Hindlimb muscle (tissue), 1 donor: ENCODE measurements around the gene TP53I3. TPM values are rescaled to one million over a fixed set of nuclear protein-coding genes. Genes with fewer than 3 reads are reported as not detected.
"Not testable (repeated sequence)": the region's sequence is repeated elsewhere in the genome, so short reads cannot be mapped to it uniquely, and the experiment has no call there.

Experiments used
- DNase-seq: peaks from one replicate; pipeline ENCODE4 v3.0.0-alpha.2; 2013
- polyA plus RNA-seq: library from polyadenylated mRNA; unstranded; fragments of 120-200 nt; gene quantifications from one replicate; pipeline ENCODE4 v1.2.1, GENCODE V29; 2013; ENCODE audit not compliant: insufficient read length

Gene TP53I3, protein sequence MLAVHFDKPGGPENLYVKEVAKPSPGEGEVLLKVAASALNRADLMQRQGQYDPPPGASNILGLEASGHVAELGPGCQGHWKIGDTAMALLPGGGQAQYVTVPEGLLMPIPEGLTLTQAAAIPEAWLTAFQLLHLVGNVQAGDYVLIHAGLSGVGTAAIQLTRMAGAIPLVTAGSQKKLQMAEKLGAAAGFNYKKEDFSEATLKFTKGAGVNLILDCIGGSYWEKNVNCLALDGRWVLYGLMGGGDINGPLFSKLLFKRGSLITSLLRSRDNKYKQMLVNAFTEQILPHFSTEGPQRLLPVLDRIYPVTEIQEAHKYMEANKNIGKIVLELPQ
- polyA plus RNA-seq: 32.6 TPM

DNA sequence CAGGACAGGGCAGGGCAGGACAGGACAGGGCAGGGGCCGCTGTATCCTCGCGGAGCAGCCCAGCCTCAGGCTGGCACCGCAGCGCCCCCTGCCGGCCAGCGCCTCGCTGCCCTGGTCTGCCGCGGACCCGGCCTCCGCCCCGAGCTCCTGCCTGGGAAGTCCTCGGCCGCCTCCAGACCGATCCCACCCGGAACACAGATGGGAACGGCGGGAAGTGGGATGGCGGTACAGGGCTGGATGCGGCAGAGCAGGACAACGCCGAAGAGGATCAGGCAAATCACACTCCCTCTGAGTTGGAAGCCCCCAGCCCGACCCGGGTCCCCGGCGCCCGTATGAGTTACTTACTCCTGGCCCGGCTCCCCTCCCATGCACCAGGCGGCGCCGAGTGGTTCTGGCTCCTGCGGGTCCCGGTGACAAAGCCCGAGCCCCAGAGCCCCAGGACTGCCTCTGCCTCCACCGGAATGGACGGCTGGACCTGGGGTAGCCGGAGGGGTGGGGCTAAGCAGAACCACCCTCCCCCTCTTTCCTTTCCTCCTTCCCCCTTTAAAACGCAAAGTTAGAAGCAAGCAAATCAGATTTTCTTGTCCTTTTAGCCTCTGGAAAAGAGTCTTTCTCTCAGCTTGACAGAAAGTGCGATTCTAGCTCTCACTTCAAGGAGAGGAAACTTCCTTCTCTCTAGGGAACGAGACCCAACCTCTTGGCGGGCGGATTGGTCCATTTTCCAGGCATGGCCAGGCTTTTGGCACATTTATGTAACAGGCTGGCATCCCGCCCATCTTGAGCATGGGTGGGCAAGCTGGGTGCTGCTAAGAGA lies at the start of gene TP53I3:
TSS of gene TP53I3 (minus strand) at position 449 of the 814 bp plus-strand sequence. CDS start 508 bp downstream, outside the sequence.
- DNase-seq: peak; percentile 95

DNA sequence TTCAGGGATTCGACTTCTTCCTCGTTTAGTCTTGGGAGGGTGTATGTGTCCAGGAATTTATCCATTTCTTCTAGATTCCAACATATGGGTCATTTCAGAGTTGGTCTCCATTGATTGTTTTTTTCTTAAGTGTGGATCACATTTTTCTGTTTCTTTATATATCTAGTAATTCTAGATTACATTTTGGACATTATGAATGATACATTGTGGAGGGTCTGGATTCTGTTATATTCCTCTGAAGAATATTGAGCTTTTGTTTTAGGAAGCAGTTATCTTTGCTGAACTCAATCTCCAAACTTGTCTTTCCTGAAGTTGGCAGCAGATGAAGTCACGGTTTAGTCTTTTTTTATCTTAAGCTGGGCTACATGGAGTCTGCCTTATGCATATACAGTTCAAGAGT lies 47.9 kb upstream of the TP53I3 start:
- no peak for DNase-seq

DNA sequence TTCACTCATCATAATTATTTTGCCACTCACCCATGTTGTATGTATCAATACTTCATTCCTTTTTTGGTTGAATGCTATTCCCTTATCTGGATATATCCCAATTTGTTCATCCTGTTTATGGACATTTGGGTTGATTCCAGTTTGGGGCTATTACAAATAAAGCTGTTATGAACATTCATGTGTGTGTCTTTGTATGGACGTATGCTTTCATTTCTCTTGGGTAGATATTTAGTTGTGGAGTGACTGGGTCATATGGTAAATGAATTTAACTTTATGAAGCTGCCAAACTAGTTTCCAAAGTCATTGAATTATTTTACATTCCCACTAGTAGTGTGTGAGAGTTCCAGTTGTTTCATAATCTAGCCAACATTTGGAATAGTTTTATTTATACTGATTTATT lies 41.3 kb upstream of the TP53I3 start:
- DNase-seq: peak; percentile 55

DNA sequence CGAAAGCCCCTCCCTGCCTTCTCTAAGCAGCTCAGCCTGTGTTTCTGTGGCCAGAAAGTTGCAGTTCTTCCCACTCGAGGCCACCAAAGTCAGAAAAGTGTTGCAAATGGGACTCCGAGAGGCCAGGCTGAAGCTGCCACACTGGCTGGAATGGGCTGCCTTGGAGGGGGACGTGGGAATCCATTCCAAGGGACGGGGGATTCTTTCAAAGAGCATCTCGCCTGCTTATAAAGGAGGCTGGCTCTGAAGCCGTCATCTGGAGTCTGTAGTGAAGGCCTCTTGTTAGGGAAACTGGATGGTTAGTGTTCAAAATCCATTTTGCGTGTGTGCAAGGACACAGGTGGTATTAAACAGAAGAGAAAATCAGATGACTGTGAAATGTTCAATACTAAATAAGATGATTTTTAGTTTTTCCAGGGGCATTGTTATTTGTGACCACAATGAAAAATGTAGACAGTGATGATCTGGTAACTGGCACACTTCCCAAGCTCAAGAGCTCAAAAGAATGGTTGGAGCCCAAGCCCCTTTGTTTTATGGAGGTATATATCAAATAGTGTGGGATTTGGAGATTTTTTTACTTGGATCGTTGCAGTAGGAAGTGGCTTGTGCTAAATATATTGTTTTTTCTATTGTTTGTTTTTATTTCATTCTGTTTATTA lies 39.4 kb upstream of the TP53I3 start:
- no peak for DNase-seq

DNA sequence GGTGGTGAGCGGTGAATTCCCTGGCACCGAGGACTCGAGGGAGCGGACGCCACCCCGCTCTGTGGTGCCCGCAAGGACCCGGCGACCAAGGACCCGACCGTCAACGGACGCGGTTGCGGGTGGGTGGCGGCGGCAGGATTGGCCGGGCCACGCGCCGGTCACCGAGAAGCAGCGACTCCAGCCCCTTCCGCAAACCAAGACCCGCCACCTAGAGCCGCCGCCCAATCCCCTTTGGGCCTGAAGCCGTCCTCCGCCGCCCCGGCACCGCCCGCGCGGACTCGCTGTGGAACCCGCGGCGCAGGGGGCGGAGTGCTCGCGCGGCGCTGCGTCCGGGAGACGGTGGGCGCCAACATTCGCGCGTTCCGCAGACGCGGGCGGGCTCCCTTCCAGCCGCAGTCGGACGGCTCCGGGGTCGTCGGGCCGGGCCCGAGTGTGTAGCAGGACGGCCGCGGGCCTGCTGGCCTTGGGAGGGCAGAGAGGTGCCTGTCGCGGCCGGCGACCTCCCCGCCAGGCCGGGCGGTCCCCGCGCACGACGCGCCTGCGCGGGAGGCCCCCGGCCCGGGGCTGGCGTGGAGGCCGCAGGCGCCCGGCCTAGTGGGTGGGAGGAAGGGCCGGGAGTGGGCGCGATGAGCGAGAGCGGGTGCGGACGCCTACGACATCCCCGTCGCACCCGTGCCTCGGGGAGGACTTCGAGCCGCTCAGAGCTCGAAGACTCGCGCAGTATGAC lies 38.7 kb upstream of the TP53I3 start, which contains the start of the genes FAM228B and PFN4:
TSS of gene FAM228B (plus strand) at position 275 of the 727 bp plus-strand sequence. CDS start 893 bp downstream, outside the sequence.
TSS of gene PFN4 (minus strand) at position 140 of the 727 bp plus-strand sequence. CDS start 799 bp downstream, outside the sequence.
- DNase-seq: peak; percentile 83

DNA sequence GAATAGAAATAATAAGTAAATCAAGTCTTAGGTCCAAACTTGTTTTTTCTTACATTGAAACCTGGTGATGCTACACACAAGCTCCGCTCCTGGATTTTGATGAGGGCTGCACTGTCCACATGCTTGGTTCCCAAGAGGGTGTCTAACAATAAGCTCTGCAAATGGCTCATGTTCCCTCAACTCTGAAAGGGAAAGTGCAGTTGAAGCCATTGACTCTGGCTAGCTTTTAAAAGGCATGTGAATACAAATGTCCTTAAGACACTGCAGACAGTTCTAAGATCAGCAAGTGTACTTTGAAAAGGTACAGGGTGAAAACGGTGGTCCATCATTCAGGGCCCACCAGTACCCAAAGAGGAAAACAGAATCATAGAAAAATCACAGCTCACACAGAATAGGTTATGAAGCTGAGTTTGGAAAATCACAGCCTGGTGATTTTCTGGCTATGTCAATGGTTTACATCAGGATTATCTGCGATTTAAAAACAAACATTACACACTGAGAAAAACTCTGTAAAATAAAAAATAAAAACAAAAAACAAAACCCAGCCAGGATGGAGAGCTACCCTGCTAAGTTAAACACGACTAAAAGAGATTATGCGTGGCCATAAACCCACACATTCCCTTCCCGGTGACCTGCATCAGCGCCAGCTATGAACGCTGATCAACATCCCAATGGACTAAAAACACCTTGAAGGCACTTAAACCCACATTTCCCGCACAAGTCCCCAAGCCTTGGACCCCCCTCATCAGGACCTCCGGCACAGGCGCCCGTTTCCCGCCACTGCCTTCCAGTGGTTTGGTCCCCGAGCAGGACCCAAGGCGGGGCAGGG lies 37.9 kb upstream of the TP53I3 start:
- no peak for DNase-seq

DNA sequence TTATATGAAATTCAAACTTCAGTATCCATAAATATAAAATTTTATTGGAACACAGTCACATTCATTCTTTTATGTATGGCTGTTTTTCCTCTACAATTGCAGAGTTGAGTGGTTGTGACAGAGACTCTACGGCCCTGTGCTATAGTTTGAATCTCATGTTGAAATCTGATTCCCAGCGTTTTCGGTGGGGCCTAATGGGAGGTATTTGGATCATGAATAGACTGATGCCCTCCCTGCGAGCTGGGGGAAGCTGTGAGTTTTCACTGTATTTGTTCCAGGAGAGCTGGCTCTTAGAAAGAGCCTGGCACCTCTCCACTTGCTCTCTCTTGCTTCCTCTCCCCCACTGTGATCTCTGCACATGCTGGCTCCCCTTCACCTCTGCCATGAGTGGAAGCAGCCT lies 36.8 kb upstream of the TP53I3 start:
- DNase-seq: peak; percentile 52

DNA sequence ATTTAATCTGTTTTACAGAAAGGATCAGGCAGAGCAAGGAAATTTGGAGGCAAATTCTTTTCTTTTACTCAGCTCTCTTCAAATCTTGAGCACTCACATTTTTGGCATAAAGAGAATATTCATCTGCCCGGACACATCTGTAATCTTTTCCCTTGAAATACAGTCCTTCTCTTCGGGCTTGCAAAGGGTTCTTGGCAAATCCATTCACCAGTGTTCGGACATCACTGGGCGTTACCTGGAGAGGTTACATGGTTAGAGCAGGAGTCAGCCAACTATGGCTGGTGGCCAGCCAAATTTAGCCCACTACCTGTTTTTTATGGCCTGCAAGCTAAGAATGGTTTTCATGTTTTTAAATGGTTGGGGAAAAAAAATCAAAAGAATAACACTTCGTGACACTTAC lies 36.4 kb upstream of the TP53I3 start:
- peak; percentile 70 for DNase-seq

DNA sequence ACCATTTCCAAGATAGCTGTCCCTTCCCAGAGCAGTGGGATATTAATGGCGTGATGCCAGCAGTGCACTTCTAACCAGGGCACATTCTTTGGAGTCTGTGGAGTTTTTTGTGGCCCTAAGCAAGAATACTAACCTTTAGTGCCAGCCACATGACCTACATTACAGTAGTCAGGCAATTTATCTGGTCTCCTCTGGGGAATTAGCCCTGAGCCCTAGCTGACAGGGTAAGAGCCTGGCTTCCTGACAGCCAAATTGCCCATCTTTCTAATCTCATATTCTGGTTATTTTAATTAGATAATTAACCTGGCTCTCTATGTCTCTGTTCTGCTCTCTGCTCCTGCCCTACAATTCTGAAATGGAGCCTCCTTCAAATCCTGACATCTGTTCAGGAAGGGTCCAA lies 33.3 kb upstream of the TP53I3 start:
- DNase-seq: no peak

DNA sequence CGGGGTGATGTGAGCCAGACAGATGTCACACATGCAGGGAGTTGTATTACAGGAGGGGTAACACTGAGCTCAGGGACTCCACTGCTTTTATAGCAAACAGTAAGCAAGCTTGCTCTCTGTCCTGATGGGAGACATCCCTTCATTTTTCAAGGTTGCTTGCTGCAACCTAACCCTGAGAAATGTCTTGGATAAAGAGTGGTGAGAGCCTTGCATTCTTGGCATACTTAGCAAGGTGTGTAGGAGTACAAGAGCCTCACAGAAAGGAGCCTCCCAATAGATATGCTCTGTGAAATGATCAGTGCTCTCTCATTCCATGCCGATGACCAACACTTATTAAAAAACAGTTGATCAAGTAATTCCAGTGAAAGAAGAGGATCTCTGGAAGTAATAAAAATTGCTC lies 30.4 kb upstream of the TP53I3 start:
- DNase-seq: no peak

DNA sequence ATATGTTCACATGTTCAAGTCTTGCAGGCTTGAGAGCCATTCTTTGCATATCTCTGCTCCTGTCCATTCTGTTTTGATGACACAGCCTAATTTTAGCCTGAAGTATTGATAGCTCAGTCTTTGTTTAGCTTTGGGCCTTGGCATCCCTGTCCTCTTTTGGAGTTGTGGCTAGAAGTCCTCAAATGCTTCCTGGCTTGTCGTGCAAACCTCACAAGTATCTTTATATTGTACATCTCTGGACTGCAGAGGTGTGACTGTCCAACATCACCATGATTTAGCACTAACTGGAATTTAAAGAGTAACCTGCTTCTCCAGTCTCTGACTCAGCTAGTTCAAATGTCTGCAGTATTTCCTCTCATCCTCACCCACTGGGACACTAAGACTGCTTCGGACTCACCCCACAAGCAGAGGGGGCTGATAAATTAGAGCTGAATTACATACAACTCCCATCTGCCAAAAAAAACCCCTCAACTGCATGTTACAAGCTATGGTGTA lies 26.8 kb upstream of the TP53I3 start:
- no peak for DNase-seq

DNA sequence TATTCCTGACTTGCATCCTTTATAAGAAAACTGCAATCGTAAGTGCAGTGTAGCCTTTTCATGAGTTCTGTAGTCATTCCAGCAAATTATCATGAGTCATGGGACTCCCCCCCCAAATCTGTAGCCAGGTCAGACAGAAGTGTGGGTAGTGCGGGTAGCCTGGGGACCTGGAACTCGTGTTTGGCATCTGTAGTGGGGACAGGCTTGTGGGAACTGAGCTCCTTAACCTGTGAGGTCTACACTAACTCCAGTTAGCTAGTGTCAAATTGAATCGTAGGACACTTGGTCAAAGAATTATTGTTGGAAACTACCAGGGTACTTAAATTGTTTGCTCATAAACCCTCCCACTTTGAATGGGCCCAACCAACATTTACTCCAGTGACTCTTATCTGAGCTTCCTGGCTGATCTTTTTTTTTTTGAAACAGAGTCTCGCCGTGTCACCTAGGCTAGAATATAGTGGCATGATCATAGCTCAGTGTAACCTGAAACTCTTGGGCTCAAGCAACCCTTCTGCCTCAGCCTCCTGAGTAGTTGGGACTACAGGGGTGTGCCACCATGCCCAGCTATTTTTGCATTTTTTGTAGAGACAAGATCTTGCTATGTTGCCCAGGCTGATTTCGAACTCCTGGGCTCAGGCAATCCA lies 26.1 kb upstream of the TP53I3 start:
- DNase-seq: no peak

DNA sequence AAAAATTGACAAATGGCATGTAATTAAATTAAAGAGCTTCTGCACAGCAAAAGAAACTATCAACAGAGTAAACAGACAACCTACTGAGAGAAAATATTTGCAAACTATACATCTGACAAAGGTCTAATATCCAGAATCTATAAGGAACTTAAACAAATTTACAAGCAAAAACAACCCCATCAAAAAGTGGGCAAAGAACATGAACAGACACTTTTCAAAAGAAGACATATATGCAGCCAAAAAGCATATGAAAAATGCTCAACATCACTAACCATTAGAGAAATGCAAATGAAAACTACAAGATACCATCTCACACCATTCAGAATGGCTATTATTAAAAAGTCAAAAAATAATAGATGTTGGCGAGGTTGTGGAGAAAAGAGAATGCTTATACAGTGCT lies 24.8 kb upstream of the TP53I3 start:
- DNase-seq: not testable (repeated sequence)

DNA sequence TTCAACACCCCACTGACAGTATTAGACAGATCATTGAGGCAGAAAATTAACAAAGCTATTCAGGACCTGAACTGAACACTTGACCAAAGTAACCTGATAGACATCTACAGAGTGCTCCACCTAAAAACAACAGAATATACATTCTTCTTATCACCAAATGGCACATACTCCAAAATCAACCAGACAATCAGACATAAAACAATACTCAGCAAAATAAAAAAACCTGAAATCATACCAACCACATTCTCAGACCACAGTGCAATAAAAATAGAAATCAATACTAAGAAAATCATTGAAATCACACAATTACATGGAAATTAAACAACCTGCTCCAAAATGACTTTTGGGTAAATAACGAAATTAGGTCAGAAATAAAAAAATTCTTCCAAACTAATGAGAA lies 22.7 kb upstream of the TP53I3 start:
- no peak for DNase-seq

DNA sequence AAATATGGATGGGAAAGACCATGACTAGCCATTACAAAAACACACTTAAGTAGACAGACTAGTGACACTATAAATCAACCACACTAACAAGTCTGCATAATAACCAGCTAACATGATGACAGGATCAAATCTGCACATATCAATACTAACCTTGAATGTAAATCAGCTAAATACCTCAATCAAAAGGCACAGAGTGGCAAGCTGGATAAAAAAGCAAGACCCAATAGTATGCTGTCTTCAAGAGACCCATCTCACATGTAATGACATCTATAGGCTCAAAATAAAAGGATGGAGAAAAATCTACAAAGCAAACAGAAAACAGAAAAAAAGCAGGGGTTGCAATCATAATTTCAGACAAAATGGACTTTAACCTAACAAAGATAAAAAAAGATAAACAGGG lies 22.2 kb upstream of the TP53I3 start:
- no peak for DNase-seq

DNA sequence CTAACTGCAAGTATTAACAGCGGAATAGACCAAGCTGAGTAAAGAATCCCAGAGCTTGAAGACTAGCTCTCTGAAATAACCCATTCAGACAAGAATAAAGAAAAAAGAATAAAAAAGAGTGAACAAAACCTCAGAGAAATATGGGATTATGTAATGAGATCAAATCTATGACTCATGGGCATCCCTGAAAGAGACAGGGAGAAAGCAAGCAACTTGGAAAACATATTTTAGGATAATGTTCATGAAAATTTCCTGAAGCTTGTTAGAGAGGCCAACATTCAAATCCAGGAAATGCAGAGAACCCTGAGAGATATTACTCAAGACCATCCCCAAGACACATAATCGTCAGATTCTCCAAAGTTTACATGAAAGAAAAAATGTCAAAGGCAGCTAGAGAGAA lies 21.2 kb upstream of the TP53I3 start:
- no peak for DNase-seq

DNA sequence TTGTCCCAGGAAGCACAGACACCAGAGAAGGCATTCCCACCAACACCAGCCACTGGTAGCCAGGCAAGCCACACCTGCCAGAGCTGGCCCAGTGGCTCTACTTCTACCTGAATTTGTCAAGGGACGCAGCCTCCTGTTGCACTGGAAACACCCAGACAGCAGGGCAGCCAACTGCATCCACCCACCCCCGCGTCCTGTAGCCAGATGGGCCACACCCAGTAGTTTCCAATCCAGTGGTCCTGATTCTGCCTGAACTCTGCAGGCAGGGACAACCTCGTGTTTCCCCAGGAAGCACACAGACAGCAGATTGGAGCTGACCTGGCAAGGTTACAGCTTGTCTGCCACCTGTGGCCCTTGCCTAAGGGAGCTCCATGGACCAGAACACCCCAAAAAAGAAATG lies 20.3 kb upstream of the TP53I3 start:
- no peak for DNase-seq

DNA sequence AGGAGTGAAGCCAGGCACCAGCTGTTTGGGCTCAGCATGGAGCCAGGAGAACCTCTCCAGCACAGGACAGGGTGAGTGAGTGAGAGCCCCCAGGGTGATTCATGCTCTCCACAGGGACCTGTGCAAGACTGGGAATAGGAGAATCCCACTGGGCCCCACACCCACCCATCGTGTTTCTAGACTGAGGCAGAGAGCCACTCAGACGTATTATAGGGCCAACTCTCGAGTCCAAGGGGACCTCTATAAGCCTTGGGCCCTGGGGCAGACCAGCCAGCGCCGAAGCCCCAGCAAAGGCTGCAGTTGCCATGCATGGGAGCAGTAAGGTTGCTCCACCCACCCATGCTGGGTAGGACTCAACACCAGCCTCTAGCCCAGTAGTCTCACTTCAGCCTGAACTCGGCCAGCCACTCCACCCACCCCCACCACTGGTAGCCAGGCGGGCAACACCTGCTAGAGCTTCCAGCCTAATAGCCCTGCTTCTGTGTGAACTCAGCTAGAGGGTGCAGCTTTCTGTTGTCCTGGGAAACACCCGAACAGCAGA lies 19.5 kb upstream of the TP53I3 start:
- DNase-seq: no peak

DNA sequence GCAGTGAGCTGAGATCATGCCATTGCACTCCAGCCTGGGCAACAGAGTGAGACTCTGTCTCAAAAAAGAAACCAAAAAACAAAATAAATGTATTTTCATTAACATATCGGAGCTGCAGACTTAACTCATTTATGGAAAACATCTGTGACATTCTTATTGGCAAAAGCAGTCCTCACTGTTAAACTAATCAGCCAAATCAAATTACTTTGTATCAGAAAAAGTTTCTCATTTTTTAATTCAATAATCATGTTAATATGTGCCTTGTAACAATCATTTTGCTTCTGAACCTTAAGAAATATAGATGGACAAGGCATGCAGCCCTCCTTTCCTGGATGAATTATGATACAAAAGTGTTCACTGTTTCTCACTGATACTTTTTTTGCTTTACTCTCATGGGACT lies 18.0 kb upstream of the TP53I3 start:
- DNase-seq: no peak

DNA sequence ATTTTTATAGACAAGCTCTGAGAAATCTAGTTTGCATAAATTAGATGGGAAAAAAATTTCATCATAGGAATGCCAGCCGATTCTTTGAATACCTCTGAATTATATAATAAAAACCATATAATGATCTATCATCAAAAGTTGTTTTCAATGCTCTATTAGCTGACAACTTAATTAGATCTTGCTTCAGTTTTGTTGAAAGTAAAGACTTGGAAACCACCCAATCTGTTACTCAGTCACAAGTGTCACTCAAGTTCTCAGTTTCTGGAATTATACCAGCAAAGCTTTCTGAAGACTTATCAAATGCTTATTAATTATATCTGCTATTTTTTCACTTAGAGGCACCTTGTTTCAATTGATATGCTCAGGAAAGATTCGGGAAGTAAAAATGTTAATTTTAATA lies 17.4 kb upstream of the TP53I3 start:
- no peak for DNase-seq
